GM19023 (cell line): Measurements from ENCODE around the gene DLG2.
"Not testable (repeated sequence)": the region's sequence is repeated elsewhere in the genome, so short reads cannot be mapped to it uniquely, and the experiment has no call there.

Source experiments
- ATAC-seq: cut with Tn5 transposase; IDR thresholded peaks from one replicate; pipeline ENCODE4 v1.9.1; 2021; ENCODE audit warnings: mild to moderate bottlenecking, moderate library complexity; ENCODE audit not compliant: unreplicated experiment

The DLG2 gene

GRCh38 chr11:83778596-83778995, 1848.5 kb downstream of the DLG2 start:
- ATAC-seq, result no peak

GRCh38 chr11:83773950-83774880, 1852.9 kb downstream of the DLG2 start:
- no peak for ATAC-seq

- ATAC-seq, result no peak
These were observed 1858.7 kb downstream of the DLG2 start for GRCh38 chr11:83768489-83768888.

GRCh38 chr11:83766932-83767331, 1860.2 kb downstream of the DLG2 start:
- no peak for ATAC-seq

- no peak for ATAC-seq
These were observed 1862.5 kb downstream of the DLG2 start for GRCh38 chr11:83764643-83765042.

GRCh38 chr11:83760932-83761331, 1866.2 kb downstream of the DLG2 start:
- ATAC-seq, result no peak

GRCh38 chr11:83759148-83759547, 1868.0 kb downstream of the DLG2 start:
- no peak for ATAC-seq

- ATAC-seq, result no peak
These were observed 1876.1 kb downstream of the DLG2 start for GRCh38 chr11:83751041-83751440.

GRCh38 chr11:83746921-83747585, 1880.1 kb downstream of the DLG2 start:
- ATAC-seq, result no peak

GRCh38 chr11:83744620-83745192, 1882.4 kb downstream of the DLG2 start:
- ATAC-seq, result no peak

- ATAC-seq, result no peak
These were observed 1890.5 kb downstream of the DLG2 start for GRCh38 chr11:83736684-83737083.

GRCh38 chr11:83734120-83734519, 1893.0 kb downstream of the DLG2 start:
- ATAC-seq, result no peak

- ATAC-seq, result not testable (repeated sequence)
These were observed 1895.9 kb downstream of the DLG2 start for GRCh38 chr11:83731288-83731687.

- ATAC-seq, result no peak
These were observed 1898.9 kb downstream of the DLG2 start for GRCh38 chr11:83728281-83728680.

GRCh38 chr11:83727251-83727650, 1899.9 kb downstream of the DLG2 start:
- ATAC-seq, result no peak

GRCh38 chr11:83726316-83726715, 1900.8 kb downstream of the DLG2 start:
- no peak for ATAC-seq

- no peak for ATAC-seq
These were observed 1901.4 kb downstream of the DLG2 start for GRCh38 chr11:83725728-83726127.

- ATAC-seq, result no peak
These were observed 1901.9 kb downstream of the DLG2 start for GRCh38 chr11:83725269-83725560.

- ATAC-seq, result peak; percentile 63
These were observed 1903.1 kb downstream of the DLG2 start for GRCh38 chr11:83723999-83724398.

- no peak for ATAC-seq
These were observed 1904.6 kb downstream of the DLG2 start for GRCh38 chr11:83722392-83723119.

- no peak for ATAC-seq
These were observed 1905.9 kb downstream of the DLG2 start for GRCh38 chr11:83721263-83721662.
